GM21526 (cell line): ENCODE measurements around the gene WDR62.

Source experiments
- ATAC-seq: cut with Tn5 transposase; IDR thresholded peaks from one replicate; pipeline ENCODE4 v1.9.1; 2021; ENCODE audit warnings: moderate library complexity; ENCODE audit not compliant: unreplicated experiment, low FRiP score

The WDR62 gene

GRCh38 chr19:36139120-36139472 lies 84.4 kb downstream of the WDR62 start:
- ATAC-seq: no peak

- ATAC-seq: peak; percentile 78
Observed at GRCh38 chr19:36139473-36140303, 85.0 kb downstream of the WDR62 start, which contains the start of gene CAPNS1. Gene CAPNS1, plus strand, starts transcription at chr19:36140066. Its CDS starts 946 bp downstream, at chr19:36141012.

- peak; percentile 11 for ATAC-seq
Observed at GRCh38 chr19:36140304-36141038, 85.8 kb downstream of the WDR62 start.

GRCh38 chr19:36141039-36141927 lies 86.6 kb downstream of the WDR62 start:
- ATAC-seq: no peak

- ATAC-seq: no peak
Observed at GRCh38 chr19:36142046-36142445, 87.3 kb downstream of the WDR62 start.

- ATAC-seq: no peak
Observed at GRCh38 chr19:36142496-36142895, 87.8 kb downstream of the WDR62 start.

GRCh38 chr19:36144624-36145023 lies 89.9 kb downstream of the WDR62 start:
- no peak for ATAC-seq

GRCh38 chr19:36149673-36150406 lies 95.1 kb downstream of the WDR62 start:
- no peak for ATAC-seq

GRCh38 chr19:36150586-36150985 lies 95.9 kb downstream of the WDR62 start:
- no peak for ATAC-seq

- no peak for ATAC-seq
Observed at GRCh38 chr19:36151144-36152018, 96.7 kb downstream of the WDR62 start.

GRCh38 chr19:36152019-36152351 lies 97.3 kb downstream of the WDR62 start:
- no peak for ATAC-seq

GRCh38 chr19:36152352-36153091 lies 97.8 kb downstream of the WDR62 start, which contains the start of gene COX7A1:
Gene COX7A1, minus strand, starts transcription at chr19:36152447. Its CDS starts 40 bp downstream, at chr19:36152407.
- ATAC-seq: no peak

- ATAC-seq: no peak
Observed at GRCh38 chr19:36153126-36153525, 98.4 kb downstream of the WDR62 start.
